ENCODE results near the gene PPT1. TPM values are rescaled to one million over a fixed set of nuclear protein-coding genes. Genes with fewer than 3 reads are reported as not detected.

Gene PPT1
- total RNA-seq, 1 donor from 2014 or later = 102 TPM

- H3K27me3 Mint-ChIP-seq = peaks cover 17% of the 10 kb centered on the region
- intact Hi-C loops (cut with micrococcal nuclease) = no loop called here
- H3K4me1 Mint-ChIP-seq = no peaks in the 10 kb centered on the region
- no peak for DNase-seq
- H3K36me3 Mint-ChIP-seq (ENCODE audit: low read depth) = peaks cover 3% of the 10 kb centered on the region
- H3K4me3 Mint-ChIP-seq = no peak overlapping the region
- H3K9me3 Mint-ChIP-seq = peaks cover 8% of the 10 kb centered on the region
- no peak overlapping the region for H3K27ac Mint-ChIP-seq
Observed at GRCh38 chr1:40023379-40023944, 73.6 kb downstream of the PPT1 start.

Other genes starting within 250 kb of the PPT1 start
- gene TRIT1, start 213.7 kb downstream of the PPT1 start, total RNA-seq = 28.2 and 28.4 TPM in 2 replicates
- 0.42 and 0.57 TPM in 2 replicates for gene MYCL, start 195.3 kb downstream of the PPT1 start, total RNA-seq
- gene MFSD2A, start 142.1 kb downstream of the PPT1 start, total RNA-seq = 47.0 and 49.7 TPM in 2 replicates
- 417 and 440 TPM in 2 replicates for gene CAP1, start 56.5 kb downstream of the PPT1 start, total RNA-seq
- 21.2 TPM in 2 replicates for gene RLF, start 64.1 kb upstream of the PPT1 start, total RNA-seq
- gene TMCO2, start 150.7 kb upstream of the PPT1 start, total RNA-seq = not detected in 2 replicates
- gene ZMPSTE24, start 161.0 kb upstream of the PPT1 start, total RNA-seq = 50.4 and 50.8 TPM in 2 replicates
- gene COL9A2, start 220.0 kb upstream of the PPT1 start, total RNA-seq = 14.5 and 14.6 TPM in 2 replicates